ENCODE results near the gene RPL18.

The RPL18 gene

GRCh38 chr19:48614436-48615230, 4.3 kb downstream of the RPL18 start, which contains the start of gene FAM83E:
FAM83E (minus strand) TSS chr19:48615076; CDS start chr19:48613372, 1,704 bp downstream.
- no peak within 1 kb of the TSS for H3K4me3 ChIP-seq (ENCODE audit: low read depth, low read length)

DNA sequence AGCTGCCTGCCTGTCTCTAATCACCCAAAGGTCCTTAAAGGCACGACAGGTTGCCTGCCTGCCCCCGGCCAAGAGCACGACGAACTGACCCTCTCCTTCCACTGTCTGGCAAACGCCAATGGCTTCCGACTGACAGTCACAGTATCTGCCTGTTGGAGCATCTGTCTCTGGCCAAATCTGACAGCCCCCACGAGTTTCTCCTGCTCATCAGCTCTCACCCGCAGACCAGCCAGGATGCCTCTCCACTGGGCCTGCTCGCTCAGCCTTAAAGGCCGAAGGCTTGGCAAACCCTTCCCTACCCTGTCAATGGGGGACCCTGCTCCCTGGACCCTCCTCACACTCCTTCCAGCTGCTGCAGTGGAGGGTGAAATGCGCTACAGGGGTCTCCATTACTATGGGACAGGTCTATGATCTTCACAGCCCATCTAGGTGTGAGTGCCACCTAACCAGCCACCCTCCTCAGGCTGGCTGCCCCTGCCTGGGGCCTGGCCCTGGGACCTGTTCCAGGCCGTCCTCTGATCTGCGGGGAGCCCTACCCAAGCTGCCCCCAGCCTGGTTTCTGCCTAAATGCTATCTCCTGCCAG, 5.0 kb downstream of the RPL18 start:
- H3K4me3 ChIP-seq (ENCODE audit: low read depth, low read length): no peak overlapping the region

- no peak overlapping the region for H3K4me3 ChIP-seq (ENCODE audit: low read depth, low read length)
Measured at GRCh38 chr19:48613024-48613851, 5.7 kb downstream of the RPL18 start.

DNA sequence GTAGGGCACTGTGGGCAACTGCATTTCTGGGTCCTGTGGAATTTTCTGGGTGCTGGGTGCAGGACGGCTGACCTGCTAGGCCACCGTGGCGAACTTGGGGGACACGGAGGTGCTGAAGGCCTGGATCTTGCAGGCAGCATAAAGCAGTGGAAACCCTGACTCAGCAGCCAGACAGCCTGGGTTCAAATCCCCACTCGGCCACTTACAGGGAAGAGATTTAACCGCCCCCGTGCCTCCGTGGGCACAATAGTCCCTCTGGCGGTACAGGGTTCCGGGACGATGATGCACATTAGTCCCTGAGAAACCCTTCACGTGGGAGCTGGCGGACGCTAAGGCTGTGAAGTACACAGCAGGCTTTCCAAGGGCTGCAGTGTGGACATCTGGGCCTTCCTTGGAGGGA, 7.1 kb downstream of the RPL18 start:
- H3K4me3 ChIP-seq (ENCODE audit: low read depth, low read length): no peak overlapping the region

- H3K4me3 ChIP-seq (ENCODE audit: low read depth, low read length): no peak overlapping the region
Measured at GRCh38 chr19:48609571-48610108, 9.3 kb downstream of the RPL18 start.

DNA sequence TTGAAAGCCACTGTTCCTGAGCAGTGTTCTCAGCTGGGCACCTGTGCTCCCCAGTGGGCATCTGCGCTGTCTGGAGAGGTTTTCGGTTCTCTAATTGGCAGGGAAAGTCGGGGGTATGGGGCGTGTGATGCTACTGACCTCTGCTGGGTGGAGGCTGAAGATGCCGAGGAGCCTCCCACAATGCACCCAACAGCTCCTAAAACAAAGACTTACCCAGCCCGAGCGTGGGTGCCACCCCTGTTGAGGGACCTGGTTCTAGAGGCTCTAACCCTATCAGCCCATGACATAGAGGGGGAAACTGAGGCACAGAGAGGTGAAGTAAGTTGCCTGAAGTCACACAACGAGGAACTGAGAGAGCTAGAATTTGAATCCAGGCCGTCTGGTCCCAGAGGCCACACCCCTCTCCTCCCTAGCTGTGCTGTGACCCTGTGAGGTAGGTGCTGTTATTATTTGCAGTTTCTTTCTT, 10.1 kb downstream of the RPL18 start:
- no peak overlapping the region for H3K4me3 ChIP-seq (ENCODE audit: low read depth, low read length)

DNA sequence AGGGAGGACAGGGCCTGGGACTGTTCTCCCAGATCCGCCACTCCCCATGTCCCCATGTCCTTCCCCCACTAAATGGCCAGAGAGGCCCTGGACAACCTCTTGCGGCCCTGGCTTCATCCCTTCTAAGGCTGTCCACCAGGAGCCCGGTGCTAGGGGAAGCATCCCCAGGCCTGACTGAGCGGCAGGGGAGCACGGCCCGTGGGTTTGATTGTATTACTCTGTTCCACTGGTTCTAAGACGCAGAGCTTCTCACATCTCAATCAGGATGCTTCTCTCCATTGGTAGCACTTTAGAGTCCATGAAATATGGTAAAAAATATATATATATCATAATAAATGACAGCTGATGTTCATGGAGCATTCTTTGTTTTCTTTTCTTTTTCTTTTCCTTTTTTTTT, 11.6 kb downstream of the RPL18 start:
- H3K4me3 ChIP-seq (ENCODE audit: low read depth, low read length): no peak overlapping the region

GRCh38 chr19:48606463-48607358, 12.3 kb downstream of the RPL18 start, which contains the start of gene SPACA4:
SPACA4 (plus strand) TSS chr19:48606742; CDS start chr19:48606979, 237 bp downstream.
- no peak within 1 kb of the TSS for H3K4me3 ChIP-seq (ENCODE audit: low read depth, low read length)

DNA sequence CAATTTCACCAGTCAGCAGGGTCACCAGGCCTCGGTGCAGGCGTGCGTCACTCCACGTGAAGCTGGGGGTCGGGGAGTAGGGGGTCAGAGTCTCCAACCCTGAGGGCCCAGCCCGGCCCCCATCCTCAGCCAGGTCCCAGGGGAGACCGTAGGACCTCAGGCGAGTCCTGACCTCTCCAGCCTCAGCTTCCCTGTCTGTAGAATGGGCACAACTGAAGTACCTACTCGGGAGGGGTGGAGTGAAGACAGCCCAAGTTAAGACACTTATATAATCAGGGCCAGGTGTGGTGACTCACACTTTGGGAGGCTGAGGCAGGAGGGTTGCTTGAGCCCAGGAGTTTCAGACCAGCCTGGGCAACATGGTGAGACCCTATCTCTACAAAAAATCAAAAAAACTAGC, 15.1 kb downstream of the RPL18 start:
- H3K4me3 ChIP-seq (ENCODE audit: low read depth, low read length): no peak overlapping the region

DNA sequence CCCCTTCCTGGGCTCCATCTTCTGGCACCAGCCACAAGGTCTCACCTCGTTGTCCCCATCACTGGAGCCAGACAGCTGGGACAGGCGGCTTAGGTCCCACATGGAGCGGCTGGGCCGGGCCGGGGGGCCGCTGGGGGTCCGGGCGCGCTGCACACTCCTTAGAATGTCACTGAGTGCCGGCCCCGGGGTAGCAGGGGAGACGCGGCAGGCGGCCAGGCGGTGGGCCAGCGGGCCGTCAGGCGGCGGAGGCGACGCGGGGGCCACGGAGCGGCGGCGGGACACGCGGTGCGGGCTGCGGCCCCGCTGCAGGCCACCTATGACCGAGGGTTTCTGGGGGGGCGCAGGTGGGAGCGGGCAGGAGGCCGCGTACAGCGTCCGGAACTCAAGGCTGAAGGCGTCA, 15.5 kb downstream of the RPL18 start:
- no peak overlapping the region for H3K4me3 ChIP-seq (ENCODE audit: low read depth, low read length)

DNA sequence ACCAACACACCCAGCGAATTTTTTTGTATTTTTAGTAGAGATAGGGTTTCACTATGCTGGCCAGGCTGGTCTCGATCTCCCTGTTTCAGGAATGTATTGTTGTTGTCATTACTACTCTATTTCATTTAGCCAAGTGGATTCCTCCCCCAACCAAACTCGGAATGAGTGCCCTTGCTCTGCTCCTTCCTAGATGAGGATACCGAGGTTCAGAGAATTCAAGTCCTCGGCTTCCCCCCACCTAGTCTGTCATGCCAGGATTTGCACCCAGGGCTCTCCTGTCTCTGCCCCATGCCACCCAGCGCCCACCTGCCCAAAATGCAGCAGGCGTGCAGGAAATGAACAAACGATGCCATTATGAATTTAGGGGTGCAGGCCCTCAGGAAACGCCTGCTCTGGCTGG, 16.0 kb downstream of the RPL18 start:
- no peak overlapping the region for H3K4me3 ChIP-seq (ENCODE audit: low read depth, low read length)

GRCh38 chr19:48600679-48601417, 18.1 kb downstream of the RPL18 start:
- H3K4me3 ChIP-seq (ENCODE audit: low read depth, low read length): no peak overlapping the region

- H3K4me3 ChIP-seq (ENCODE audit: low read depth, low read length): no peak overlapping the region
Measured at GRCh38 chr19:48598996-48599700, 19.8 kb downstream of the RPL18 start.

DNA sequence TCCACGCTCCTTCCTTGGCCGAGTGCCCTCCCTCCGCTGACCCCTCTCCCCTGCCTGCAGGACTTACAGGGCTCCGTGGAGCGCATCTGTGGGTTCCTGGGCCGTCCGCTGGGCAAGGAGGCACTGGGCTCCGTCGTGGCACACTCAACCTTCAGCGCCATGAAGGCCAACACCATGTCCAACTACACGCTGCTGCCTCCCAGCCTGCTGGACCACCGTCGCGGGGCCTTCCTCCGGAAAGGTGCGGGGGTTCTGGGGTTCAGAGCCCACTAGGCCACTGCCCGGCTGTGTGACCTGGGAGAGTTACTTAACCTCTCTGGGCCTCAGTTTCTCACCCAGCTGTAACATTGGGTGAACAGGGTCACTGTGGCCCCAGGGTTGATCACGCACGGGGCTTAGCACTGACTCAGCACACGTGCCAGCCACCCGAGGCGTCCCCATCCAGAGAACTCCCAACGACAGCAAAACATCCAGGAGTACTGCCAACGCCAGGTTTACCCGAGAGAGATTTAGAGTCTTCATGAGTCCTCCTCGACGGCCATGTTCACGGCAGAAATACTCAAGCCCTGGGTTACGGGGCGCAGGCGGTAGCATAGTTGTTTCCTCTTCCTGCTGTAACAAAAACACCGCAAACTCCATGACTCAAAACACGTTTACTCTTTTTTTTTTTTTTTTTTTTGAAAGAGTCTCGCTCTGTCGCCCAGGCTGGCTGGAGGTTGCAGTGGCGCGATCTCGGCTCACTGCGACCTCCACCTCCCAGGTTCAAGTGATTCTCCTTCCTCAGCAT, 22.1 kb downstream of the RPL18 start:
- H3K4me3 ChIP-seq (ENCODE audit: low read depth, low read length): no peak overlapping the region

DNA sequence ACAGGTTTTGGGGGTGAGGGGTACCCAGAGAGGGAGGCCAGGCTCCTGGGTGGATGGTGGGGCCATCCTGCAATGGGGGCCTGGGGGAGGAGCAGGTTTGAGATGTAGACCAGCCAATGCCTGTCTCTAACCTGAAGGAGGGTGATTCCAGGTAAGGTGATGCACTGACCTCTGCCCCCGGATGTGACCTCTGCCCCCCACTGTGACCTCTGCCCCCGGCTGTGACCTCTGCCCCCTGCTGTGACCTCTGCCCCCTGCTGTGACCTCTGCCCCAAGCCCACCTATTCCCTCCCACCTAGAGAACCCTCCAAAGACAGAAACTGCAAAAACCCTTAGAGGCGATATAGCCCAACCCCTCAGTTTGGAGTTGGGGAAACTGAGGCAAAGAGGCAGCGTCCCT, 22.7 kb downstream of the RPL18 start:
- H3K4me3 ChIP-seq (ENCODE audit: low read depth, low read length): no peak overlapping the region

- no peak overlapping the region for H3K4me3 ChIP-seq (ENCODE audit: low read depth, low read length)
Measured at GRCh38 chr19:48595833-48596232, 23.1 kb downstream of the RPL18 start.

GRCh38 chr19:48595171-48595570, 23.8 kb downstream of the RPL18 start:
- no peak overlapping the region for H3K4me3 ChIP-seq (ENCODE audit: low read depth, low read length)

GRCh38 chr19:48591021-48591420, 28.0 kb downstream of the RPL18 start:
- no peak overlapping the region for H3K4me3 ChIP-seq (ENCODE audit: low read depth, low read length)
